ENCODE results near the gene GRAP. TPM values are rescaled to one million over a fixed set of nuclear protein-coding genes. Genes with fewer than 3 reads are reported as not detected.

Gene GRAP
- total RNA-seq, 2 donors from 2014 or later, result 2.5 to 5.6 TPM

GRCh38 chr17:19018600-19018950, 28.2 kb downstream of the GRAP start:
- no peaks in the 10 kb centered on the region for H3K9me3 ChIP-seq
- no peaks in the 10 kb centered on the region for H3K27me3 ChIP-seq
- TF ChIP-seq CTCF (IDR thresholded peaks at IDR 0.05), result no peak
- H3K4me3 ChIP-seq, result no peak overlapping the region
- DNase-seq (ENCODE audit: low spot score), result no peak
- H3K36me3 ChIP-seq, result no peaks in the 10 kb centered on the region
- no peaks in the 10 kb centered on the region for H3K4me1 ChIP-seq
- no peak overlapping the region for H3K27ac ChIP-seq

GRCh38 chr17:19017804-19018599, 28.8 kb downstream of the GRAP start:
- Histone ChIP-seq H3K27ac (no peak overlapping the region), H3K4me3 (no peak overlapping the region), H3K36me3 (no peaks in the 10 kb centered on the region), H3K4me1 (no peaks in the 10 kb centered on the region), H3K9me3 (no peaks in the 10 kb centered on the region), H3K27me3 (no peaks in the 10 kb centered on the region)
- TF ChIP-seq CTCF (IDR thresholded peaks at IDR 0.05), result no peak
- DNase-seq (ENCODE audit: low spot score), result no peak

GRCh38 chr17:19017401-19017800, 29.4 kb downstream of the GRAP start:
- TF ChIP-seq CTCF (IDR thresholded peaks at IDR 0.05), result no peak
- DNase-seq (ENCODE audit: low spot score), result no peak
- Histone ChIP-seq H3K9me3 (no peaks in the 10 kb centered on the region), H3K36me3 (no peaks in the 10 kb centered on the region), H3K4me3 (no peak overlapping the region), H3K27me3 (no peaks in the 10 kb centered on the region), H3K27ac (no peak overlapping the region), H3K4me1 (no peaks in the 10 kb centered on the region)

- TF ChIP-seq CTCF (IDR thresholded peaks at IDR 0.05), result no peak
- DNase-seq (ENCODE audit: low spot score), result no peak
- H3K27ac ChIP-seq, result no peak overlapping the region
- no peaks in the 10 kb centered on the region for H3K27me3 ChIP-seq
- no peak overlapping the region for H3K4me3 ChIP-seq
- H3K36me3 ChIP-seq, result no peaks in the 10 kb centered on the region
- no peaks in the 10 kb centered on the region for H3K9me3 ChIP-seq
- H3K4me1 ChIP-seq, result no peaks in the 10 kb centered on the region
Measured at GRCh38 chr17:19016881-19017280, 29.9 kb downstream of the GRAP start.

- DNase-seq (ENCODE audit: low spot score), result no peak
- Histone ChIP-seq H3K27me3 (no peaks in the 10 kb centered on the region), H3K9me3 (no peaks in the 10 kb centered on the region), H3K27ac (no peak overlapping the region), H3K4me1 (no peaks in the 10 kb centered on the region), H3K36me3 (no peaks in the 10 kb centered on the region), H3K4me3 (no peak overlapping the region)
- no peak for TF ChIP-seq CTCF (IDR thresholded peaks at IDR 0.05)
Measured at GRCh38 chr17:19016297-19016696, 30.5 kb downstream of the GRAP start.

- Histone ChIP-seq H3K27me3 (no peaks in the 10 kb centered on the region), H3K4me3 (no peak overlapping the region), H3K36me3 (no peaks in the 10 kb centered on the region), H3K9me3 (no peaks in the 10 kb centered on the region), H3K27ac (no peak overlapping the region), H3K4me1 (no peaks in the 10 kb centered on the region)
- TF ChIP-seq CTCF (IDR thresholded peaks at IDR 0.05), result no peak
- no peak for DNase-seq (ENCODE audit: low spot score)
Measured at GRCh38 chr17:19015428-19015827, 31.3 kb downstream of the GRAP start.

Data from right atrium auricular region (tissue), 2 donors.